GM19193 (cell line): ENCODE measurements around the gene NEURL4.

Experiments
- POLR2A ChIP-seq: IDR thresholded peaks from 4 replicates; pipeline ENCODE4 v1.6.1; 2011; ENCODE audit not compliant: insufficient read depth, insufficient read length; ENCODE audit errors: extremely low read depth

Gene NEURL4

DNA sequence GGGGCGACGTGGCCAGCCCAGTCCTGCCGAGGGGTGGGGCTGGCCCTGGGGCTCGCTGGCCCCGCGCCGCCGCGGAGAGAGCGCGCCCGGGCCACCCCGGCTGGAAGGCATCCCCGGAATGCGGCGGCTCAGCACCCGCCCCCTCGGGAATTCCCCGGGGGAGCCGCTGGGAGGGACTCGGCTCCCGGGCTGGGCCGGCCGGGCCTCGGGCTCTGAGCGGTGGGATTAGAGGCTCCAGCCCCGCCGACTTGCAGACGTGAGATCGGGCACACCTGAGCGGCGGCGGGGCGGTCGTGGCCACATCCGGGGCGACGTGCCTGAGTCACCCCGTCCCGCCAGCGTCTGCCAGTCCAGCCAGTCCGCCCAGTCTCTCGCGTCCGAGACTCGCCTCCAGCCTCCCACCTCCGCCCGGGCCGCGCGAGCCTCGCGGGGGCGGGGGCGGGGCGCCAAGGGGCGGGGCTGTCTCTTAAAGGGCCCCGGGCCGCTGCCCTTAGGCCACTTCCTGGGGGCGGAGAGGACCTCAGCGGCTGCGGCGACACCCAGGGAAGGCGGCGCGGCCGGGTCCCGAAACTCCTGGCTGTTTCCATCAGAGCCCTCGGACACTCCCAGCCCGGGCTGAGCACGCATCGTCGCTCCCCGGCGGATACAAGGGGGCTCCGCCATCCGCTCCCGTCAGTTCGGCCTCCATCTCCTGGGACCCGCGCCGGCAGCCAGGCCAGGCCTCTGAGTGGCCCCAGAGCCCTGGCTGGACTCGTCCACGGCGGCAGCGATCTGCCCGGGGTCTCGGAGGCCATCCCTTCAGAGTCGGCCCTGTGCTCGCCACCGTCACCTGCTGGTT, 22.7 kb upstream of the NEURL4 start, which contains the start of gene KCTD11:
TSS of gene KCTD11 (plus strand) at position 498 of the 838 bp plus-strand sequence.
- TF ChIP-seq POLR2A: peak; percentile 57

DNA sequence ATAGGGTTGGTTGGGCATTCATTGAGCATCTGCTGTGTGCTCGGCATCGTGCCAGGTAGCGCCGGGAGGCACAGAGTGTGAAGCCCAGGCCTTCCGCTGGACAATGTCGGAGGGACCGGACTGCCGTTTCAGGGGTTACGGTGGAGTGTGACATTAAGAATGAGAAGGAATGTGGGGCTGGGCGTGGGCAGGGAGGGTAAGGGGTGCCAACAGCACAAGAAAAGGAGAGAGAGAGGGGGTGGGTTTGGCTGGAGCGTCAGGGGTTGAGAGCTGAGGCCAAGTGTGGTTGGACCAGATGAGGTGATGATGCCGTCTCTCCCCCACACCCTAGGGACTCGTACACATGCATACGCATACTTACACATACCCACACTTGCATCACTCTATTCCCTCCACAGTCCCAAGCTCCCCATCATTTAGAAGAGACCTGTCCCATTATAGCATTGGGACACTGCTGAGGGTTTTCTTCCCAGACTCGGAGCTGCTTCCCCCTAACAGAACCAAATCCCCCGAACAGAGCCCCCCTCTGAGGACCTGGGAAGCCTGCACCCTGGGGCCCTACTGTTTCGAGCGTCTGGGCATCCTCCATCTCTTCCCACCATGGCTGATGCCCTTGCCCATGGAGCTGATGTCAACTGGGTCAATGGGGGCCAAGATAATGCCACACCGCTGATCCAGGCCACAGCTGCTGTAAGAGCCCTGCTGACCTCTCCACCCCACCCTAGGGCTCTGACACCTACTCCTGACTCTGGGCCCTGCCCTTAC, 19.5 kb upstream of the NEURL4 start:
- no peak for TF ChIP-seq POLR2A

DNA sequence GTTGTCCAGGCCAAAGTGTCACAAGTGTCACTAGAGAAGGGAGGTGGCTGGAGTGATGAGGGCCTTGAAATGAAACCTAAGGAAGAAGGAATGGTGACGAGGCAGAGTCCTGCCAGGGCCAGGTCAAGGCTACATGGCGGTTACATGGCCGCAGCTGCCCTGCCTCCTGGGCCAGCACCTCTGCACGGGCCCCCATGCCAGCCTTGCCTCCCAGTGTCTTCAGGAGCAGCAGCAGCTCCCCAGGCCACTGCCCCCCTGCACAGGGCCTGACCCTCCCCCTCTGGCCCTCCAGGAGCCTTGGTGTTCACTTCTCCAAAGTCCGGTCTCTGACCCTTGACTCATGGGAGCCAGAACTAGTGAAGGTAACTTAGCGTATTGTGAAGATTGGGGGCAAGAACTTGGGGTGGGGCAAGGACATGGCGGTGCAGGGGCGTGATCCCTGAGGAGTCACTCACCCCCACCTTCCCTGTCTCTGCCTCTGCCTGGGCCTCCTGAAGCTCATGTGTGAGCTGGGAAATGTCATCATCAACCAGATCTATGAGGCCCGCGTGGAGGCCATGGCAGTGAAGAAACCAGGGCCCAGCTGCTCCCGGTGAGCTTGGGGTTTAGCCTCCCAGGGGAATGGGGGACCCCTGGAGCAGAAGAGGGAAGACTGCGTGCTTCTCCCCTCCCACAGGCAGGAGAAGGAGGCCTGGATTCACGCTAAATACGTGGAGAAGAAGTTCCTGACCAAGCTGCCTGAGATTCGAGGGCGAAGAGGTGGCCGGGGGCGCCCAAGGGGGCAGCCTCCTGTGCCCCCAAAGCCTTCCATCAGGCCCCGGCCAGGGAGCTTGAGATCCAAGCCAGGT, 18.7 kb upstream of the NEURL4 start:
- no peak for TF ChIP-seq POLR2A

DNA sequence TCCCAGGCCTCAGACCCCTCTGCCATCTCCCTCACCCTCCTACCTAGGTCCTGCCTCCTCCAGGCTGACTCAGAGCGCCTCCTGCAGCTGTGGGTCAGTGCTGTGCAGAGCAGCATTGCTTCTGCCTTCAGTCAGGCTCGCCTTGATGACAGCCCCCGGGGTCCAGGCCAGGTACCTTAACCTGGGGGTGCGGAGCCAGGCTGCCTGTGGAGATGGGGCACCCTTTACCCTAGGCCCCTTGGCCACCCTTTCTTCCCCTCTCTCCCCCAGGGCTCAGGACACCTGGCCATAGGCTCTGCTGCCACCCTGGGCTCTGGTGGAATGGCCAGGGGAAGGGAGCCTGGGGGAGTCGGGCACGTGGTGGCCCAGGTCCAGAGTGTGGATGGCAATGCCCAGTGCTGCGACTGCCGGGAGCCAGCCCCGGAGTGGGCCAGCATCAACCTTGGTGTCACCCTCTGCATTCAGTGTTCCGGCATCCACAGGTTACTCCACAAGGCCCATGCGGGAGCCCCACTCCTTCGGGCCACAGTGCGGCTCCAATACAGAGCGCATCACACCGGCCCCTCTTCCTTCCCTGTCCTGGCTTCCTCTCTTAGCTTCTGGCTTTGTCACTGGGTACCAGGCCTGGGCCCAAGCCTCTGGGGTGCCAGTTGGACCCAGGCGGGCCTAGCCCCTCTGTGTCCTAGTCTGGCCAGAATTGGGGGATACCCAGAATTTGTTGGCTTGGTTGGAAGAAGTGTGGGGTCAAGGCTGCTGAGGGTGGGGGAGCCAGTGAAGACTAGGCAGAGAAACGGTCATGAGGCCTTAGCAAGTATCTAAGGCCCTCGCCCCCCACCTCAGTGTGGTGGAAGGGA, 17.9 kb upstream of the NEURL4 start:
- TF ChIP-seq POLR2A: no peak

DNA sequence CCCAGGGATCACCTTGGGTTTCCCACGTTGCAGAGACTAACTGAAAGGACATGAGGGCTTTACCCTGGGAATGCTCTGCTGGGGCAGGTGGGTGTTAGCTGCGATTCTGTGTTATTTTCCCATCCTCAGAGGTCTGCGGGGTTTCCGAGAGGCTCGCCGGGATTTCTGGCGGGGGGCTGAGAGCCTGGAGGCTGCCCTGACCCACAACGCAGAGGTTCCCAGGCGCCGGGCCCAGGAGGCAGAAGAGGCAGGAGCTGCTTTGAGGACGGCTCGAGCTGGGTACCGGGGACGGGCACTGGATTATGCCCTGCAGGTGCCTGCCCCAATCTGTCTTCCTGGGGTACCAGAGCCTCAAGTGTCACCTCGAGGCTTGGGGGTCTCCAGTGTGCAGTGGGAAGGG, 14.1 kb upstream of the NEURL4 start:
- no peak for TF ChIP-seq POLR2A

DNA sequence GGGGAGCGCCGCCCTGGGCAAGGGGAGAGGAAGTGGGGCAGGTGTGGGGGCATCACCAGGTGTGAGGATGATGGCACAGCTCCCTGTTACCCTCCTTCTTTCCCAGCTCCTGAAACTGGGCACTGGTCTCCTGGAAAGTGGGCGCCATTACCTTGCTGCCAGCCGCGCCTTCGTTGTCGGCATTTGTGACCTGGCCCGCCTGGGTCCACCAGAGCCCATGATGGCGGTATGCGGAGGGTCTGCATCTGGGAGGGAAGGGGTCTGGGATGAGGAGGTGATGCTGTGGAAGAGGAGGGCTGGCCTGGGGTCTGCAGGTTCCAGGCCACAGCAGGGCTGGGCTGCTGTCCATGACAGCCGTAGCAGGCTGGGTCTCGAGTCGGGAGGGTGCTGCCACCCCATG, 12.7 kb upstream of the NEURL4 start:
- no peak for TF ChIP-seq POLR2A

DNA sequence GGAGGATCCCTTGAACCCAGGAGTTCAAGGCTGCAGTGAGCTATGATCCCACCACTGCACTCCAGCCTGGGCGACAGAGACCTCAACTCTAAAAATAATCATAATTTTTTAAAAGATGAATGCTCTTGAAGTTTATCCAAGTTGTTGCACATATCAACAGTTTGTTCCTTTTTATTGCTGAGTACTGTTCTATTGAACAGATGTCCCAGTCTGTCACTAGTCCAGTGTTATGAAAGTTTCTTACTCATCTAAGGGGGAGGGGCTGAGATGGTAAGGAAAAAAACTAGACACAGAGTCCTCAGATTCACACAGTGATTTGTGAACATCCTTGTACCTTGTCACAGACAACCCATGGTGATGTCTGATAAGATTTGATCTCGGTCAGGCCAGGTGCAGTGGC, 11.0 kb upstream of the NEURL4 start:
- no peak for TF ChIP-seq POLR2A

DNA sequence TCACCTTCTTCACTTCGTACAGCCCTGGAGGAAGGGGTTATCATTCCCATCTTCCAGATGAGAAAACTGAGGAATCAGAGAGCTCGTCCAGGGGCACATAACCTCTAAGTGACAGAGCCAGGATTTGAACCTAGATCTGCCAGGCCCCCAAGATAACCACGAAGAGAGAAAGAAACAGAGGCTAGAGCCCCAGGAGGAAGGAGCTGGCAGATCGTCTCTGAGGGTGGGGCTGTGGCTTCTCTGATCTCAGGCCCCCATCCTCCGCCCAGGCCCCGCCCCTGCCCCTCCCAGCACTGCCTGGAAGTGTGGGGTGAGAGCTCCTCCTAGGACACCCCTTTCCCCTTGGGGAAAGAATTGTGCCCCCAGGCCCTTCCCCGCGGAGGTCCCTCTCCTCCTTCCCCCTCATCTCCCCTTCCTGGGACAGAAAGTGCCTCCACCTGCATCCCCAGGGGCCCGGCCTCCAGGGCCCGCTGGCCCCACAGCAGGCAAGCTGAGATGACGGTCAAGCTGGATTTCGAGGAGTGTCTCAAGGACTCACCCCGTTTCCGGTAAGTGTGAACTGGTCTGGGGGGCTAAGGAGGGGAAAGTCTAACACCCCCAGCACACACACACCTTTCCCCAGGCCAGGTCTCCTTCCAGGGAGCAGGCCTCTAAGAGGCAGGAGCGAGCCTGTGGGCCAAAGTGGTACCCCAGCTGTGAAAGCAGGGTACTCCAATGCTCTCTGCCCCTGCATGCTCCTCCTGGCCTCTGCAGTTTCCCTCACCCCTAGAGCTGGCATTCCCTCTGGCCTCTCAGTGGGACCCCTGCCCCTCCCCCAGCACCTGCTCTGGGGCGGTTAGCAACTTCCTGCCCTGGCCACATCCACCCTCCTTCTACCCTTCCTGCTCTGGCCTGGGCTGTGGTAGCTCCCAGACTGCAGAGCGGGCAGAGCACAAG, 7.4 kb upstream of the NEURL4 start, which contains the start of gene ACAP1:
TSS of gene ACAP1 (plus strand) at position 290 of the 936 bp plus-strand sequence. CDS start at position 496, 206 bp downstream.
- TF ChIP-seq POLR2A: peak; percentile 57

DNA sequence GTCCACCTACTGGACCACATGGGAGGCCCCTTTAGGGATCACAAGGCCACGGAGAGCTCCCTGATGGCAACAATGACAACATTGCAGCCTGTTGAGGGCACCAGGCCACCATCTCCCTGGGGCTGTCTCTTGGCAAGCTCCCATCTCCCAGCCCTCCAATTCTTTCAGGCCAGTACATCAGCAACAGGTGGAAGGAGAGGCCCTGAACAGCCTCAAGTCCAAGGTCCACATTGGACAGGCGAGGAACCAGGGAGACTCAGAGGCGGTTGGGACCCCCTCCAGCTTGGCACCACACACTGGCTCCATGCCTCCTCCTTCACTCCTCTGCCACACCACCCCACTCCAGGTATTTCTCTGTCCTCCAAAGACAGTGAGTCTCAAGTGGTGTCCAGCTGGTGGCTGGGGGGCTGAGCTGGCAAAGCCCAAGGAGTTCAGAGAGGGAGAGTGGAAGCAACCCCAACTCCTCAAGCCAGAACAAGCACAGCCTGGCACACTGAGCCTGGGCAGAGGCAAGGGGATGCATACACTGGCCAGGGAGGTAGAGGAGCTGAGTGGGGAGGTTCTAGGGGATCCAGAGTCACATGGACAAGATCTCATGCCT, 5.9 kb upstream of the NEURL4 start:
- TF ChIP-seq POLR2A: no peak

DNA sequence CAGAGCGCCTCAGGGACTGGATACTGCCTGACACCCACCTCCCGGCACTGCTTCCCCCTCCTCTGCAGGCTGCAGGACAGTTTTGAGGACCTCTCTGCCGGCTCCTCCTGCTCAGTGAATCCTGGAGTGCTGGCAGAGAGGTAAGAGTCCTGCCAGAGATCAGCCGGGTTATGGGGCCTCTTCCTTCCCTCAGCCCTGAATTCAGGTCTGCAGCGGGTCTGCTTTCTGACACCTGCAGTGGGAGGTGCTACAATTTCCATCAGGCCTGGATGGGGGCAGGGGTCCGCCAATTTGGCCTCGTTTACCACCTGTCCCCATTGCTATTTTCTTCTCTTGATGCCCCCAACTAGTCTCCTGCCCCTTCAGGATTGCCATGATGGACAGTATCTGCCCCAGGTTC, 3.0 kb upstream of the NEURL4 start:
- no peak for TF ChIP-seq POLR2A

DNA sequence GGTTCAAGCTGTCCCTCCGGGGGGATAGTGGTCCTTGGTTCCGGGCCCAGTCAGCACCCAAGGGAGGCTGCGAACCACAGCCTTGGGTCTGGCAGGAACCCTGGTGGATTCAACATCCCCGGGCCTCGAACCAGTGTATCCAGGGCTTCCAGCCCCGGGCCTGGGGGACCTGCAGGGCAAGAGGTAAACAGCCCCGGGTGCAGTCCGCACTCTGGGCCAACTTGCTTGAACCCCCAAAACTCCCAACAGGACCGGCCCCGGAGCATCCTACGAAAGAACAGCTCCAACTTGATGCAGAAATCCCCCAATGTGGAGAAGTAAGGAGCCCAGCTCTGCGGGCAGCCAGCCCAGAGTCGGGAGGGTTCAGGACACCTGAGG, 1.5 kb upstream of the NEURL4 start:
- TF ChIP-seq POLR2A: no peak

DNA sequence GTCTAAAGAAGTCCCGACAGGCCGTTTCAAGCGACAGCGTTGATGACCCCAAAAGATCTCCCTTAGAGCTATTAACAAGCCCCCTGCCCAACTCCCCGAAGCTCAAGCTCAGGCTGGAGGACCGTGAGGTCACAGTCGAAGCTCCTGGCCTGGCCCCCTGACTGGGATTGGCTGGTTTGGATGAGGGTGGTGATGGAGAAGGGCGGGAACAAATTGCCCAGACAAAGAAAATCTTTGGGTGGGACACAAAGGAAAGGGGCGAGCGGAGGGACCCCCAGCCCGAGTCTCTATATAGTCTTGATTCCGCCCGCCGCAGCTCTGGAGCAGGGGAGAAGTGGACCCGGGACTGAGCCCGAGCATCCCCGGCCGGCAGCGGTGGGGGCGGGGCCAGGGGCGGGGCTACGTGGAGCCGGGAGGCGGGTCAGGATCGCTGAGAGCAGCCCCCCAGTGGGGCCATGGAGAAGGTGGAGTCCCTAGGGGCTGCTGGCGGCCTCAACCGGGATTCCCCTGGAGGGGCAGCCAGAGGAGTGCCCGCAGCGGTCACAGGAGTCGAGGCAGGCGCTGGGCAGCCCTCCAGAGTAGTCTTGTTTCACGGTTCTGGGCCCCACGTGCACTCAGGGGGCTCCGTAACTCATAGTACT, 982 bp upstream of the NEURL4 start:
- TF ChIP-seq POLR2A: no peak
